GM12878 (cell line): ENCODE data around the gene MGAT5. TPM values are rescaled to one million over a fixed set of nuclear protein-coding genes. Genes with fewer than 3 reads are reported as not detected.

Experiments used
- ATAC-seq: fragments of 200-7000 bp; cut with Tn5 transposase; 3 replicates; pipeline ENCODE4 v1.9.1; 2020; ENCODE audit warnings: mild to moderate bottlenecking, moderate library complexity
- BruUV-seq: library from RNA; stranded (reverse); fragments of 400-500 nt; replicated peaks from 2 replicates; lab custom pipeline; 2021; lab: Mats Ljungman, UMichigan
- CTCF ChIA-PET: fragments of 300-600 bp; sonication (Branson Sonifier 250); formaldehyde crosslinking; extraction: SDS; loops from one replicate; lab custom pipeline; 2021; ENCODE audit warnings: inconsistent platforms; lab: Yijun Ruan, JAX
- POLR2A ChIA-PET: fragments of 350-600 bp; formaldehyde crosslinking; extraction: SDS; loops from one replicate; lab custom pipeline; 2021; ENCODE audit warnings: inconsistent platforms; lab: Charles Lee
- RAD21 ChIA-PET: fragments of 300-600 bp; sonication (Branson Sonifier 250); formaldehyde crosslinking; loops from one replicate; lab custom pipeline; 2023; ENCODE audit warnings: antibody characterized with exemption; ENCODE audit not compliant: unreplicated experiment; lab: Charles Lee
- SMC1A ChIA-PET: fragments of 300-600 bp; sonication (Branson Sonifier 250); formaldehyde crosslinking; loops from one replicate; lab custom pipeline; 2023; ENCODE audit not compliant: unreplicated experiment, uncharacterized antibody; lab: Charles Lee
- DNase-seq: peaks from one replicate; pipeline ENCODE4 v3.0.0-alpha.2; 2011; ENCODE audit warnings: low read depth, low spot score
- FAIRE-seq: peaks from 3 replicates; lab custom pipeline; 2011; peaks lifted over from hg19 to GRCh38; lab: Jason Lieb, UNC
- H2AFZ ChIP-seq: 2 replicates; pipeline ENCODE4 v1.6.0; 2011; ENCODE audit warnings: low read depth, low read length, control low read depth; ENCODE audit not compliant: control insufficient read depth
- H3K27ac ChIP-seq: 2 replicates; pipeline ENCODE4 v1.5.1; 2011; ENCODE audit warnings: control low read depth; ENCODE audit not compliant: control insufficient read depth, insufficient read depth
- H3K27me3 ChIP-seq, 2 experiments: replicated peaks in 1 of 2; 2 replicates each; pipeline versions ENCODE4 v1.6.0 to v1.6.1; 2011; ENCODE audit warnings: low read length in 1 of 2; ENCODE audit not compliant: control insufficient read depth in 2 of 2, insufficient read depth in 2 of 2
- H3K36me3 ChIP-seq, 2 experiments: 2 replicates each; pipeline ENCODE4 v1.5.1; 2011; ENCODE audit warnings: low read length in 1 of 2; ENCODE audit not compliant: control insufficient read depth in 2 of 2, insufficient read depth in 2 of 2
- H3K4me1 ChIP-seq: 2 replicates; pipeline ENCODE4 v1.6.1; 2011; ENCODE audit warnings: mild to moderate bottlenecking, low read length, moderate library complexity, mixed read lengths; ENCODE audit not compliant: control insufficient read depth, insufficient read depth
- H3K4me2 ChIP-seq: 2 replicates; pipeline ENCODE4 v1.6.0; 2011; ENCODE audit warnings: control low read depth; ENCODE audit not compliant: control insufficient read depth, insufficient read depth
- H3K4me3 ChIP-seq: fragments of 200-600 bp; sonication (generic); 2 replicates; pipeline ENCODE4 v1.5.1; 2016
- H3K79me2 ChIP-seq: 2 replicates; pipeline ENCODE4 v1.6.0; 2011; ENCODE audit warnings: low read length; ENCODE audit not compliant: control insufficient read depth, insufficient read depth
- H3K9ac ChIP-seq: 2 replicates; pipeline ENCODE4 v1.8.0; 2011; ENCODE audit warnings: low read length, control low read depth, mixed read lengths; ENCODE audit not compliant: control insufficient read depth, insufficient read depth
- H3K9me3 ChIP-seq: replicated peaks from 3 replicates; pipeline ENCODE4 v1.5.1; 2011; ENCODE audit warnings: mild to moderate bottlenecking, low read length; ENCODE audit not compliant: control insufficient read depth, insufficient read depth
- H4K20me1 ChIP-seq: 2 replicates; pipeline ENCODE4 v1.6.0; 2011; ENCODE audit not compliant: control insufficient read depth, insufficient read depth
- ATF7 ChIP-seq: fragments of 450-650 bp; IDR thresholded peaks from 2 replicates; pipeline ENCODE4 v1.6.1; 2016; ENCODE audit warnings: low read depth, mild to moderate bottlenecking
- BCL11A ChIP-seq: IDR thresholded peaks from 2 replicates; pipeline ENCODE4 v1.6.1; 2011; ENCODE audit warnings: low read depth, low read length
- BHLHE40 ChIP-seq, 2 experiments: fragments of 450-650 bp in 1 of 2; IDR thresholded peaks; 2 replicates each; pipeline ENCODE4 v1.6.1; 2011 to 2017; ENCODE audit warnings: low read depth in 2 of 2, borderline replicate concordance in 1 of 2, improper control_type of control experiment in 1 of 2, low read length in 1 of 2, mild to moderate bottlenecking in 1 of 2
- BMI1 ChIP-seq: fragments of 450-650 bp; IDR thresholded peaks from 2 replicates; pipeline ENCODE4 v1.6.1; 2016; ENCODE audit warnings: mild to moderate bottlenecking, moderate library complexity, borderline replicate concordance
- CEBPB ChIP-seq, 2 experiments: fragments of 150-350 bp in 1 of 2; IDR thresholded peaks; 2 replicates each; pipeline ENCODE4 v1.6.1; 2012 to 2014; ENCODE audit warnings: low read depth in 2 of 2, low read length in 2 of 2, borderline replicate concordance in 1 of 2, inconsistent platforms in 1 of 2
- IKZF2 ChIP-seq, 2 experiments: fragments of 450-650 bp; IDR thresholded peaks; 2 replicates each; pipeline ENCODE4 v1.6.1; 2017; ENCODE audit warnings: mild to moderate bottlenecking in 2 of 2, moderate library complexity in 2 of 2
- IRF4 ChIP-seq: IDR thresholded peaks from 2 replicates; pipeline ENCODE4 v1.6.1; 2011; ENCODE audit warnings: low read depth, low read length
- KLF5 ChIP-seq: fragments of 450-650 bp; IDR thresholded peaks from 2 replicates; pipeline ENCODE4 v1.6.1; 2014; ENCODE audit warnings: mild to moderate bottlenecking; ENCODE audit not compliant: partially characterized antibody
- MLLT1 ChIP-seq: fragments of 450-650 bp; IDR thresholded peaks from 2 replicates; pipeline ENCODE4 v1.6.1; 2016; ENCODE audit warnings: mild to moderate bottlenecking
- NFXL1 ChIP-seq: fragments of 450-650 bp; IDR thresholded peaks from 2 replicates; pipeline ENCODE4 v1.6.1; 2017; ENCODE audit warnings: antibody characterized with exemption, mild to moderate bottlenecking, borderline replicate concordance
- NRF1 ChIP-seq: conservative IDR thresholded peaks from 2 replicates; pipeline ENCODE4 v1.6.1; 2011; ENCODE audit warnings: mild to moderate bottlenecking, low read depth, low read length, improper control_type of control experiment
- PAX8 ChIP-seq: fragments of 450-650 bp; IDR thresholded peaks from 2 replicates; pipeline ENCODE4 v1.6.1; 2017; ENCODE audit warnings: mild to moderate bottlenecking, moderate library complexity
- PML ChIP-seq: IDR thresholded peaks from 2 replicates; pipeline ENCODE4 v1.6.1; 2012; ENCODE audit warnings: low read length, inconsistent platforms
- STAT1 ChIP-seq: fragments of 450-650 bp; conservative IDR thresholded peaks from 2 replicates; pipeline ENCODE4 v1.6.1; 2014; ENCODE audit warnings: antibody characterized with exemption, mild to moderate bottlenecking
- TARDBP ChIP-seq: IDR thresholded peaks from 2 replicates; pipeline ENCODE4 v1.6.1; 2016; ENCODE audit warnings: borderline replicate concordance
- ZBED1 ChIP-seq: IDR thresholded peaks from 2 replicates; pipeline ENCODE4 v1.6.1; 2016; ENCODE audit warnings: borderline replicate concordance
- ZBTB33 ChIP-seq: fragments of 450-650 bp; IDR thresholded peaks from 2 replicates; pipeline ENCODE4 v1.6.1; 2017; ENCODE audit warnings: mild to moderate bottlenecking
- ZNF384 ChIP-seq: IDR thresholded peaks from 2 replicates; pipeline ENCODE4 v1.6.1; 2012; ENCODE audit warnings: low read depth, mild to moderate bottlenecking, low read length, improper control_type of control experiment, borderline replicate concordance
- ZNF622 ChIP-seq: fragments of 450-650 bp; IDR thresholded peaks from 2 replicates; pipeline ENCODE4 v1.6.1; 2017; ENCODE audit warnings: mild to moderate bottlenecking, inconsistent platforms
- WGBS: methylation state at CpG from one replicate; pipeline ENCODE4 v1.1.6; 2016; ENCODE audit warnings: low lambda C conversion rate; ENCODE audit not compliant: insufficient replicate concordance, insufficient coverage; ENCODE audit errors: missing lambda C conversion rate; 5-methylcytosine and 5-hydroxymethylcytosine counted together
- in situ Hi-C: fragments of 300-500 bp; cut with MboI; formaldehyde crosslinking; loops from 9 replicates; pipeline ENCODE4 v1.14.3; 2018; ENCODE audit warnings: mixed read lengths
- intact Hi-C: fragments of 100-400 bp; cut with micrococcal nuclease; formaldehyde crosslinking; loops from one replicate; pipeline ENCODE4 v1.14.2; 2022; ENCODE audit not compliant: unreplicated experiment
- polyA plus RNA-seq, 11 experiments: library from polyadenylated mRNA; depleted of rRNA in 4 of 11; unstranded in 6 of 11; stranded (reverse) in 5 of 11; fragments of >200 nt; fragmentation: Nextera tagmentation in 4 of 11; fragmentation: Illumina TruSeq in 1 of 11; extraction: Ambion mirVana in 4 of 11; extraction: Trizol in 1 of 11; gene quantifications; 1 replicate in 1 of 11; 2 replicates in 10 of 11; pipeline versions ENCODE4 v1.2.1 to v1.2.3, GENCODE V29; 2011 to 2016; ENCODE audit warnings: inconsistent platforms in 2 of 11, missing spikeins in 2 of 11, low read depth in 1 of 11
- total RNA-seq, 4 experiments: library from RNA; depleted of rRNA in 3 of 4; stranded (reverse); fragments of >200 nt in 3 of 4; fragmentation: Illumina TruSeq in 1 of 4; extraction: Trizol in 1 of 4; gene quantifications; 2 replicates each; pipeline versions ENCODE4 v1.2.1 to v1.2.3, GENCODE V29; 2013 to 2021
- TF ChIP-seq, protein P1 (sequence below), 3 experiments: IDR thresholded peaks in 2 of 3; conservative IDR thresholded peaks in 1 of 3; 2 replicates each; pipeline ENCODE4 v1.5.1; 2011; ENCODE audit warnings: low read depth in 3 of 3, low read length in 3 of 3, mild to moderate bottlenecking in 3 of 3, control low read depth in 2 of 3, moderate library complexity in 2 of 3, inconsistent platforms in 1 of 3, mixed read lengths in 1 of 3; ENCODE audit not compliant: control insufficient read depth in 2 of 3, insufficient read depth in 1 of 3; ENCODE audit errors: extremely low read depth in 1 of 3

Gene MGAT5
- total and polyA plus RNA-seq, 10 of the 15 experiments (the other 5 are each of a cell fraction or from before 2014, with no cell fraction given): 4.9 to 104 (median 36.2) TPM

- TF ChIP-seq ATF7 (peak; percentile 13; the same call in 1 of the 2 replicates), ZBED1 (peak; percentile 69; the same call in 1 of the 2 replicates), BHLHE40 (IDR thresholded peaks at IDR 0.05; ENCODE audit: borderline replicate concordance in 1 of 2, low read depth in 2 of 2, low read length in 1 of 2) (no peak)
Measured at GRCh38 chr2:134290358-134290757, 36.5 kb downstream of the MGAT5 start (continued).

- Histone ChIP-seq H3K27me3 (no peaks in the 10 kb centered on the region), H2AFZ (no peak overlapping the region), H3K4me2 (no peak overlapping the region), H3K4me3 (no peak overlapping the region), H3K79me2 (peaks cover 85% of the 10 kb centered on the region), H3K9me3 (no peaks in the 10 kb centered on the region), H3K4me1 (peaks cover 86% of the 10 kb centered on the region), H4K20me1 (no peaks in the 10 kb centered on the region), H3K27ac (no peak overlapping the region), H3K36me3 (peaks cover 4 to 7% of the 10 kb centered on the region in 2 experiments; a peak in 3 of 4 replicates), H3K9ac (no peak overlapping the region)
- ATAC-seq: no peak
- no peak for FAIRE-seq
- ChIA-PET POLR2A (no interaction called here), CTCF (interaction anchor here (1.0 kb wide), 1 partner anchor 9 kb away, joined by 3 read pairs; no protein-coding TSS in a partner anchor), RAD21 (no interaction called here), SMC1A (interaction anchor here (0.6 to 2.1 kb wide), 4 partner anchors 9 to 173 kb away, joined by 3 to 7 read pairs (median 4); no protein-coding TSS in a partner anchor)
- BruUV-seq: no TSS peak
- DNase-seq: no peak
- intact Hi-C loops: no loop called here
- in situ Hi-C loops: no loop called here
- WGBS: 100% methylated on average over 3 of the region's 3 CpGs
- TF ChIP-seq BCL11A (no peak), CEBPB (IDR thresholded peaks at IDR 0.05; ENCODE audit: borderline replicate concordance in 1 of 2, low read depth in 2 of 2, low read length in 2 of 2) (no peak), MLLT1 (no peak), PML (no peak), IKZF2 (IDR thresholded peaks at IDR 0.05) (no peak), BMI1 (no peak), IRF4 (no peak), ZBTB33 (no peak), ZNF622 (no peak), KLF5 (no peak), ZBED1 (no peak), STAT1 (no peak), TARDBP (no peak), PAX8 (no peak), NFXL1 (no peak), NRF1 (no peak), ZNF384 (no peak)
- TF ChIP-seq, protein P1, sequence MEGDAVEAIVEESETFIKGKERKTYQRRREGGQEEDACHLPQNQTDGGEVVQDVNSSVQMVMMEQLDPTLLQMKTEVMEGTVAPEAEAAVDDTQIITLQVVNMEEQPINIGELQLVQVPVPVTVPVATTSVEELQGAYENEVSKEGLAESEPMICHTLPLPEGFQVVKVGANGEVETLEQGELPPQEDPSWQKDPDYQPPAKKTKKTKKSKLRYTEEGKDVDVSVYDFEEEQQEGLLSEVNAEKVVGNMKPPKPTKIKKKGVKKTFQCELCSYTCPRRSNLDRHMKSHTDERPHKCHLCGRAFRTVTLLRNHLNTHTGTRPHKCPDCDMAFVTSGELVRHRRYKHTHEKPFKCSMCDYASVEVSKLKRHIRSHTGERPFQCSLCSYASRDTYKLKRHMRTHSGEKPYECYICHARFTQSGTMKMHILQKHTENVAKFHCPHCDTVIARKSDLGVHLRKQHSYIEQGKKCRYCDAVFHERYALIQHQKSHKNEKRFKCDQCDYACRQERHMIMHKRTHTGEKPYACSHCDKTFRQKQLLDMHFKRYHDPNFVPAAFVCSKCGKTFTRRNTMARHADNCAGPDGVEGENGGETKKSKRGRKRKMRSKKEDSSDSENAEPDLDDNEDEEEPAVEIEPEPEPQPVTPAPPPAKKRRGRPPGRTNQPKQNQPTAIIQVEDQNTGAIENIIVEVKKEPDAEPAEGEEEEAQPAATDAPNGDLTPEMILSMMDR (IDR thresholded peaks at IDR 0.05 in 2 of 3, conservative IDR thresholded peaks at IDR 0.05 in 1 of 3; ENCODE audit: control insufficient read depth in 2 of 3, extremely low read depth in 1 of 3, insufficient read depth in 1 of 3, low read depth in 3 of 3, low read length in 3 of 3): no peak
Measured at GRCh38 chr2:134292514-134292913, 38.6 kb downstream of the MGAT5 start.
